GM12864 (cell line): ENCODE results near the gene DDR2.
"Not testable (repeated sequence)": the region's sequence is repeated elsewhere in the genome, so short reads cannot be mapped to it uniquely, and the experiment has no call there.

Experiments used
- DNase-seq: peaks from one replicate; pipeline ENCODE4 v3.0.0-alpha.2; 2011; ENCODE audit warnings: low read depth
- H3K4me3 ChIP-seq: 2 replicates; pipeline ENCODE4 v1.5.1; 2011; ENCODE audit warnings: mild to moderate bottlenecking, low read depth, low read length, control low read depth
- TF ChIP-seq, protein P1 (sequence below): IDR thresholded peaks from 2 replicates; pipeline ENCODE4 v1.5.1; 2011; ENCODE audit warnings: low read depth, mild to moderate bottlenecking, moderate library complexity, low read length, control low read depth, inconsistent platforms; ENCODE audit errors: missing control alignments

Gene DDR2

DNA sequence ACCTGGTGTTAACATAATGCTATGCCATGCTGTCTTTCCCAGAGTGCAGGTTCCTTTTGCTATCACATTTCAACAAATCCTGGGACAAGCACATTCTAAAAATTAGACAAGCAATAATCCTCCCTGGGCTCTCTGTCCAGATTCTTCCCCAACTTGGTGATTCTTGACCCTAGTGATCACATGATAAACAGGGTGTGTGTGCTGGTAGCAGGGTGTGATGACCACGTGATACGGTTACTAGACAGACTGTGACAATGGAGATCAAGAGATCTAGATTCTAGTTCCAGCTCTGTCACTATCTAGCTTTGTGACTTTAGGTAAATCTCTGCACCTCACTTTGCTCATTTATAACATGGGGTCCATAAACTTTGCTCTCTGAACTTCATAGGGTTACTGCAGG, 96.3 kb downstream of the DDR2 start:
- no peak for DNase-seq
- TF ChIP-seq, protein P1, sequence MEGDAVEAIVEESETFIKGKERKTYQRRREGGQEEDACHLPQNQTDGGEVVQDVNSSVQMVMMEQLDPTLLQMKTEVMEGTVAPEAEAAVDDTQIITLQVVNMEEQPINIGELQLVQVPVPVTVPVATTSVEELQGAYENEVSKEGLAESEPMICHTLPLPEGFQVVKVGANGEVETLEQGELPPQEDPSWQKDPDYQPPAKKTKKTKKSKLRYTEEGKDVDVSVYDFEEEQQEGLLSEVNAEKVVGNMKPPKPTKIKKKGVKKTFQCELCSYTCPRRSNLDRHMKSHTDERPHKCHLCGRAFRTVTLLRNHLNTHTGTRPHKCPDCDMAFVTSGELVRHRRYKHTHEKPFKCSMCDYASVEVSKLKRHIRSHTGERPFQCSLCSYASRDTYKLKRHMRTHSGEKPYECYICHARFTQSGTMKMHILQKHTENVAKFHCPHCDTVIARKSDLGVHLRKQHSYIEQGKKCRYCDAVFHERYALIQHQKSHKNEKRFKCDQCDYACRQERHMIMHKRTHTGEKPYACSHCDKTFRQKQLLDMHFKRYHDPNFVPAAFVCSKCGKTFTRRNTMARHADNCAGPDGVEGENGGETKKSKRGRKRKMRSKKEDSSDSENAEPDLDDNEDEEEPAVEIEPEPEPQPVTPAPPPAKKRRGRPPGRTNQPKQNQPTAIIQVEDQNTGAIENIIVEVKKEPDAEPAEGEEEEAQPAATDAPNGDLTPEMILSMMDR = no peak
- no peak overlapping the region for H3K4me3 ChIP-seq

- DNase-seq, H3K4me3 ChIP-seq: not testable (repeated sequence)
Measured at GRCh38 chr1:162729195-162729774, 97.0 kb downstream of the DDR2 start.

GRCh38 chr1:162732094-162732493, 99.8 kb downstream of the DDR2 start:
- no peak overlapping the region for H3K4me3 ChIP-seq
- TF ChIP-seq, protein P1 = no peak
- DNase-seq = no peak

- TF ChIP-seq, protein P1 = no peak
- no peak for DNase-seq
- no peak overlapping the region for H3K4me3 ChIP-seq
Measured at GRCh38 chr1:162732566-162733335, 100.5 kb downstream of the DDR2 start.

DNA sequence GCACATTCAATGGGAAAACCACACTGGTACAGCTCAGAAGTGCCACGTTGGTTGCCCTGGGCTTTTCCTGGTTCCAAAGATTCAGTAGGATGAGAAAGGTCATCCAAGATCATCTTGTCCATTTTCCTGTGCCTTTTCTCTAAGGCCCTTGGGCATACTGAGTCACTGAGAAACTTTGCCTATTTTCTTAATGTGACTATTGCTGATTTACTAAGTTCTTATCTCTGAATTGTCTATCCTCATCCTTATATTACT, 101.0 kb downstream of the DDR2 start:
- H3K4me3 ChIP-seq = no peak overlapping the region
- DNase-seq = no peak
- TF ChIP-seq, protein P1 = no peak

DNA sequence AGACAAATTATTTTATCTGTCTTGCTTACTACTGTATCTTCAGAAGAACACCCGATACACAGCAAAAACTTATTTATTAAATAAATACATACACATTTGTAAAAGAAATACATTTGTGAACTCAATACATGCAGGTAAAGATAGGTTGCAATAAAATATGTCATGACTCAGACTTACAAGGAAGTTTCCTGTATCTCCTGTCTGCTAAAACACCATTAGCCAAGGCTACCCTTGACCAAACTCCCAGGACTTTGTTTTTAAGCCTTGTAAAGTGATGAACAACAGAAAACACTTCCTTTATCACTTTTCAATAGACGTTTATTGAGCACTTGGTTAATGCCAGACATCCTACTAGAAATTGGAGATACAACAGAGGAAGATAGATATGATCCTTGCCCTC, 101.8 kb downstream of the DDR2 start:
- H3K4me3 ChIP-seq = no peak overlapping the region
- DNase-seq = no peak
- TF ChIP-seq, protein P1 = no peak

DNA sequence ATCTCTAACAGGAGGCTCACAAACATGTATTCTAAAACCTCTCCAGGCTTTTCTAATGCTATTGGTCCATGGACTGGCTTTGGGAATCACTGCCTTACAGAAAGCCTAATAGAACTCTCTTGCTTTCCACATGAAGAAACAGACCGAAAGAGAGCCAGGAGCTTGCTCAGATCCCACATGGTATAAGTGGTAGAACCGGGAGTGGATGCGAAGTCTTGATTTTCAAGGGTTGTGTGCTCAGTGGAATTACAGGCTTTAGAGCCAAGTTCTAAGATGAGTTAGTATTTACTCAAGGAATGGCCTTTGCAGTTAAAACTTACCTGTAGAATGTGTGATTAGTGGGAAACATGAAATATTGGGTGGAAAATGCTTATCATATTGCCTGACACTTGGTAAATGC, 103.9 kb downstream of the DDR2 start:
- no peak for DNase-seq
- TF ChIP-seq, protein P1 = no peak
- H3K4me3 ChIP-seq = no peak overlapping the region
